Ecto neural progenitor cell (in vitro differentiated cells): ENCODE data around the gene GLT6D1.

Experiments used
- DNase-seq: peaks from one replicate; pipeline ENCODE4 v3.0.0-alpha.2; 2018; ENCODE audit warnings: low spot score

The GLT6D1 gene

DNA sequence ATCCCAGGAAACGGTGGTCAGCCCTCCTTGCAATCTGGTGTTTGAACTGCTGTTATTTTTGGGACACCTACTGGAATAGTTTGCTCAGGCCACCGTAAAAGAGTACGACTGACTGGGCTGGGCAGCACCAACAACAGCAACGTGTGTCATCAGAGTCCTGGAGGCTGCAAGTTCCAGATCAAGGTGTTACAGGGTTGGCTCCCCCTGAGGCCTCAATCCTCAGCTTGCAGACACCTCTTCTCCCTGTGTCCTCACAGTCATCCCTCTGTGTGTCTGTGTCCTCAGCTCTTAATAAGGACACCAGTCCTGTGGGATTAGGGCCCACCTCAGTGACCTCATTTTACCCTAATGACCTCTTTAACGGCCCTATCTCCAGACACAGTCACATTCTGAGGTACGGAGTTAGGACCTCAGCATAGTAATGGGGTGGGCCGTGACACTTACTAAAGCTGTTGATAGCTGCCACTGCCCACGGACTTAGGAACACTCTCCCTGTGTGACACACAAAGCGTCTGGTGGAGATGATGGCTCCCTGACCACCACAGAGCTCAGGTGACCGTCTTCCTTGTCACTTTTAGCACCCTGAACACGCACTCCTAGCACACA, 16.8 kb downstream of the GLT6D1 start:
- DNase-seq: no peak

DNA sequence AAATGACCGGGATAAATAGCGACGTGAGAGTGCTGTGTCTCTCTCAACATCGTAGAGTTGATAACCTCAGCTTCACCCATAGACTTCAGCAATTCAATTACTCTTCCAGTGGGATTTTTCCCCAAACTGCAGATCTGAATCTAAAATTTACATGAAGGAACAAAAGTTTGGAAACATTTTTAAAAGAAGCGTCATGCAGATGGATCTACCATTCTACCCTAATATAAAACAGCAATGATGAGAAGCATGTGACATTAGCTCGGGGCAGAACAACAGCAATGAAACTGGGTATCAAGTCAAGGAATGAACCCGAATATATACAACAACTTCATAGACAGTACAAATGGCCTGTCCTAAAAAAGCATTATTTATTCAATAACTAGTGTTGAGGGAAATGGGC, 18.8 kb downstream of the GLT6D1 start:
- no peak for DNase-seq

DNA sequence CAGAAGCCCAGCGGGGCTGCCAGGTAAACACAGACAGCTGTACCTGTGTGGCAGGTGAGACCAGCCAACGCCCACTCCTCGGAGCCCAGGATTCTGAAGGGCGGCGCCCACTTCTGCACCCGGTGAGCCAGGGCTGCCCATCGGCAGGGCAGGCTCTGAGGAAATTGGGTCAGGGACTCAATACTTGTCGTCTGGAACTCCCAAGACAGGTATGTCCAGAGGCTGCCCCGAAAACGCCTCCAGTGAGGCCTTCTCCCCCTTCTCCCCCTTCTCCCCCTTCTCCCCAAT, 19.8 kb downstream of the GLT6D1 start:
- peak; percentile 29 for DNase-seq

DNA sequence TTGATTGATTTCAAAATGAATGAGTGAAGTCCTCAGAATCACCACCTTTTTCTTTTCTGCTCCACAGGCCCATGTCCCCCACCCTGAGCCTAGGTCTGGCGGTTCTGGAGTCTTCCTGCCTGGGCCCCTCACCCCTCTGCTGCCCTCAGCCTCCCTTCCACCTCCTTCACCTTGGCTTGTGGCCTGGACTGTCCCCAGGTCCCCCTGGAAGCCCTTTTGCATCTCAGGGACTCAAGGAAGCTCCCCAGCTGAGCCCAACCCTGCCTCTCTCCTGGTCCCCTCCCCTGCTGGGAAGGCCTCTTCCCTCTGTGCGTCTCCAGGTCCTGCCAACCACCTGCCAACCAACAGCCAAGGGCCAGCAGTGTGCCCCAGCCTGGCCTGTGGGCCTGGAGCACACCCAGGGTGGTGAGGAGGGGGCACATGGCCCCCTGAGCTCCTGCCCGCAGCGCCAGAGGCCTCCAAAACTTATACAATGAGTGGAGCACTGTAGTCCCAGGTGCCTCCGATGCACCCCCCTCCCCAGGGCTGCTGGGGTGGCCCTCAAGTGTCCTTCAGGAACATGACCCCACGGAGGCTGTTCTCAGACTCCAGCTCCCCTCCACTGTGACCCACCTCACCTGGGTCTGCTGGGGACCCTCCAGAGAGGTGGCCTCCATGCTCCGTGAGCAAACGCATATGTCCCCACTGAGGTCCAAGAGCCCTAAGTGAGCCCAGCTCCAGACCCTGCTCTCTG, 20.3 kb downstream of the GLT6D1 start:
- no peak for DNase-seq

DNA sequence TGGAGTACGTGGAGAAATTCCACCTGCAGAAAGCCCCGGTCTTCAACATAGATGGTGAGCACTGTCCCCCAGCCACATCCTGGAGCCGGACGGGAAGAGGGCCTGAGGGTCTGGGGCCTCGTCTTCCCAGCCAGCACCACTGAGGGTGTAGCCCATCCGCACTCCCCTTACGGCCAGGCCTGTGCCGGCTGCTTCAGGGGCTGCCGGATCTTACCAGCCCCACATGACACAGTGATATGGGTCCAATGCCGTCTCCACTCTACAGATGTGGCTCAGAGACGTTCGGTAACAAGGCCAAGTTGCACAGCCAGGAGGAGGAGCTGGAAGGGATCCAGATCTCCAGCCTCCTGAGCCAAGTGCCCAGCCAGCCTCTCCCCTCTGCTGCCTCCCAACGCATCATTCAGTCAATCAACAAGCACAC, 21.3 kb downstream of the GLT6D1 start:
- no peak for DNase-seq

DNA sequence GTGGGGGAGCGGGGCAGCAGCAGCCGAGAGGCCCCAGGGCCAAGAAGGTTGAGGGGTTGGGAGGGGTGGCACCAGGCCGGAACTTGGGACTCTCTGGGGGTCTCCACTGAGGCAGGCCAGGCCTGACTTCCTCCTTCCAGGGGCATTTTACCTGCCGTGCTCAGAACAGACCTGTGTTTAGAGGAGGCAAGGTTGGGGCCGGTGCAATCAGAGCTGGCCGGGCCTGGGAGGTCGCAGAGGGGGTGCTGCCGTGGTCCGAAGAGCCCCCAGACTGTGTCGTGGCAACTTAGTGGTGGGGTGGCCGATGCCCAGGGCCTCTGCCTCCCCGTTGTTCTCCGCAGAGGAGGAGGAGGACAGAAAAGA, 21.8 kb downstream of the GLT6D1 start:
- no peak for DNase-seq

DNA sequence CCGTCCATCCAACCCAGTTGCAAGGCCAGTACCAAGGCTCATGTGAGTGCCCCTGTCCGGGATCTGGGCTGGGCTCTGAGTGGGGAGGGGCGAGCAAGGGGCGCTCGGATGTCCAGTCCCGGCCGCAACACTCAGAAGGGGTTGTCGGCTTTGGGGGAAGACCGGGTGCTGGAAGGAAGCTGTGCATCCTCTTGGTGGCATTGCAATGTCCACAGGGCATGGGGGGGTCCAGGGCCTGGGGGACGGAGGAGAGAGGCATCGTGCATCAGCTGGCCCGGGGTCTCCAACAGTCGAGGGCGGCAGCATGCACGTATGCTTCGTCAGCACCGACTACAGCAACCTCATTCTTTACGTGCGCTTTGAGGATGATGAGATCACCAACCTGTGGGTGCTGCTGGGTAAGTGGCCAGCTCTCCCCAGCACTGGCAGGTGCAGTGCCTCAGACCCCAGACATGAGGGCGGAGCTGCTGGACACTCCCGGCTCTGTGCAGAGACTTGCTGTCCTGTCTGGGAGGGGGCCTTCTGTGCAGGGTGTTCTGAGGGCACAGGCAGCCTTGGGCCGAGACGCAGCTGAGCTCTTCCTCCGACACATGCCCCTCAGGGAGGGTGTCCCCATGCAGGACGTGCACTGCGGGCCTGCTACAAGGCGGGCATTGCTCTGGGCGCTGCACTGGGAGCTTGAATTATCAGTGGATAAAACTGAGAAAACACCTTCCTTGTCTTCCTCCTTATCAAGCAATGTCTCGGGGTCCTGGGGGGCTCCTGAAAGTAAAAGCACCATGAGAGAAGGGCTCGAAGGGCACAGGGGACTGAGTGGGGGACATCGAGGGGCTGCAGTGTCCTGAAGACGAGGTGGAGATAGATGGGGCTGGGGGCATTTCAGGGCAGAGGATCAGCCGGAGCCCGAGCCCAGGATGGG, 22.5 kb downstream of the GLT6D1 start:
- DNase-seq: peak; percentile 42

DNA sequence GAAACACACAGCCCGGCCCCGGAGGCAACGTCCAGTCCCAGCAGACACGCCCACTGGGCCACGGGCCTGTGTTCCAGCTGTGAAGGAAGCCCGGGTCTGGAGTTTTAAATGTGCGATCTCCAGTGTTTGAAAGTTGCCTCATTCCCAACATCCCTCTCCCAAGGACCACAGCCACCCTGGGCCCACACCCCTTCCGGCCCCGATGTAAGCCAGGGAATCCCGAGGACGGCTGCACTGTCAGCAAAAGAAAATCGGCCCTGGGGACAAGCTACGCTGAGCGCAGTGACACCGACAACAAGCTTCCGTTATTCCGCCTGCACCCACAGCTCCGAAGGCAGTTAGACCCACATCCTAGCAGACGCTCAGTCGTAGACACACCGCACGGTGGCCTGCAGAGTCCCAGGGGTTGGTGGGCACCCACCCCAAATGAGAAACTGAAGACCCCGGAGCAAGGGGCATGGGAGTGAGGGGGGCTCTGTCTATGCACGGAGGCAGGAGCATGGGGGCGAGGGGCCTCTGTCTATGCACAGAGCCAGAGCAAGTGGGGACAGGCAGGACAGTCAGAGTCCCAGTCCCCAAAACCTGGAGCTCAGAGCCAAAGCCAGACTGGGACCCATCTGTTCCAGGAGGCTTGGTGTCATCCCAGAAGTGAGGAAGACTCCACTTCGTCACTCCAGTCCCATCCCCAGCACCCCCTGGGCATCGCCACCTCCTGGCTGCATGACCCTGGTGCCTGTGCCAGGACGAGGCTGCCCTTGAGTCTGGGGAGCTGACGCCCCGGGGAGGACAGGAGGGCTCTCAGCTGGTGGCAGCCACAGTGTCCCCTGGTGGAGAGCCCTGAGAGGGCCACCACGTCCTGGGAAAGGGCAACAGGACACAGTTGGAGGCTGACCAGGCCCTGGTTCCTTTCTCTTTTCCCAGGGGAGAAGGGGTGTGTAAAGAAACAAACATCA, 23.4 kb downstream of the GLT6D1 start:
- DNase-seq: peak; percentile 49

DNA sequence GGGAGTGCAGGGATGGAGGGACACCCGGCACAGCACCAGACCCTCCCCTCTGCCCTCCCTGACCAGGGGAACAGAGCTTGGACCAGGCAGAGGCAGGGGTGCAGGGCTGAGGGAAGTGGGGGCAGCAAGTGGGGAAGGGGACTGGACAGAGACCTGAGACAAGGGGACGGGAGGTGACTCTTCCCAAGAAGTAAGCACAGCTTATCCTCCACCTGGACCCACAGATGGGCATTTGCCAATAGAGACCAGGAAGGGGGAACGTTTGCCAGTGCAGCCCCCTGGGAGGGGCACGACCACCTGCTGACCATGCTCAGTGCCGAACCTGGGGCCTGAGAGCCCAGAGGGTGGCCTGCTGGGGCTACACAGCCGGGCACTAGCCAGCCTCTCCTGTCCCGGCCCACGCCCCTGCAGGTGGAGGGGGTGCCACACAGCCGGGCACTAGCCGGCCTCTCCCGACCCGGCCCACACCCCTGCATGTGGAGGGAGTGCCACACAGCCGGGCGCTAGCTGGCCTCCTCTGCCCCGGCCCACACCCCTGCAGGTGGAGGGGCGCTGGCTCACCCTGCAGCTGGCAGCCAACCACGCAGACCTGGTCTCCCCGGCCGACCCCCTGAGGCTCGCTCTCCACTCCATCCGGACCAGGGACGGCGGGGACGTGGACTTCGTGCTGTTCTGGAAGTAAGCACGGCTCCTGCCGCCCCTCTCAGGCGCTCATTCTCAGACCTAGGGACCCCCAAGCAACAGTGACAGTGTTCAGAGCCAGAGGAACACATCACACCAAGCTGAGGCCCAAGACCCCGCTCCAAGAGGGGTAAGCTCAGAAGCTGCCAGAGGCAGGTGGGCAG, 24.3 kb downstream of the GLT6D1 start:
- DNase-seq: peak; percentile 45

DNA sequence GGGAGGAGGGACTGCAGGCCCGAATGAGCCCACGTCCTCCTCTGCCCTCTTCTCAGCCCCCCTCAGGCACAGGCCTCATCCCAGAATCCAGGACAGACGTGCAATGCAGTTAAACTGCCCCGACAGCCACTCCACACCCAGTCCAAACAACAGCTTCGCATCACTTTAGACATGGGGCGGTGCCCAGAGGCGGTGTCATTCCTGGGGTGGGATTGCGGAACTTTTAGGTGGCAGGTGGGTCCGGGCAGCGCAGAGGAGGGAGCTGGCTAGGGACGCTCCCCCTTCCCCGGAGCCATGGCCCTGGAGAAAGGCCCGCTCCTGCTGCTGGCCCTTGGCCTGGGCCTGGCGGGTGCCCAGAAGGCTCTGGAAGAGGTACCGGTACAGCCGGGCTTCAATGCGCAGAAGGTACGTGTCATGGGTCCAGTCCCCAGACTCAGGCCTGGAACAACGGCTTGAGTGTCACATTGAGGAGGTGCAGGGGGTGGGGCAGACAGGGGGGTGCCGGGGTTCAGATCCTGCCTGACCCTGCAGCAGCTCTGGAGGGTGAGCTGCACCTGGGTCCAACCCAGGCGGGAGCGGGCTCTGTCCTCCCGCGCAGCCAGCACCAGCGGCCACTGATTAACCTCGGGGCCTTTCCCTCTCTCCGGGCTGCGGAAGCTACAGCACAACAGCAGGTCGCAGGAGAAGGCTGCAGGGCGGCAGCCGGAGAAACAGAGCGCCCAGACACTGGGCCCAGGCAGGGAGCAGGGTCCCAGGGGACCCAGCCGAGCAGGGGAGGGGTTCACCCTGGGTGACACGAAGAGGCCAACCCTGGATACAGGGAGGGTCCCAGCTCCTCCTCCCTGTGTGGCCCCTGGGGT, 25.2 kb downstream of the GLT6D1 start:
- peak; percentile 46 for DNase-seq

DNA sequence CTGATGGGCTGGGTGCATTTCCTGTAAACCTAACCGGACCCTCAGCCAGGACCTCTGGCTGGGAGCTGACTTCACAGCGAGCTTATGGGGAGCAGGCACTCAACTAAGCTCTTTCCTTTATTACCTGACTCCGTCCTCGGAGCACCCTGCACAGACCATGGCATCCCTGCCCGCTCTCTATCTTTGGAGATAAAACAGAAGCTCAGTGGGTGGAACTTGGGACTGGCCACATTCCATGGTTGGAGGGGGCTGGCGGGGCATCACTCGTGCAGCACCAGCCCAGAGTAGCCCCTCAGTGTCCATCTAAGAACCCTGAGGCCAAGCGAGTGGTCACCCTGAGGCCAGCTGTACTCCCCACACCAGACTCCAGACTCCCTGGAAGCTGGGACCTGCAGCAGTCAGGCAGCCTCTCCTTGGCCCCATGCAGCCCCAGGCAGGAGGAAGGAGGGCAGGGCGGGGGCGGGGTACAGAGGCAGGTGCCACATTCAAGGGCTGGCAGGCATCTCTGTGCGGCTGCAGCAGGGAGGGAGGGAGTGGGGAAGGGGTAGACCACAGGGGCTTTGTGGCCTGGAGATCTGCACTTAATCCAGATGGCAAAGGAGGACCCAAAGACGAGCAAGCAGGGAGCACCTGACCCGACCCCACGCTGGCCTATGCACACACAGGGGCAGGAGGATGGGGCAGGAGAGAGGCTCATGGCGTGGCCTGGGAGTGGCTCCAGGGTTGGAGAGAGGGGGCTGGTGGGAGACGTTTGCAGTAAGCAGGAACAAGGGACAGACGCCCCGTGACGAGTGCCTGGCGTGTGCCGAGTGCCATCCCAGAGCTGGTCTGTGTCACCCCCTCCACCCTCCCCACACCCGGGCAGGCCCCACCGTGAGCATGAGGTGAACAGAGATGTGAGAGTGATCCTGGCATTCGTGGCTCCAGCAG, 26.1 kb downstream of the GLT6D1 start:
- DNase-seq: peak; percentile 44

DNA sequence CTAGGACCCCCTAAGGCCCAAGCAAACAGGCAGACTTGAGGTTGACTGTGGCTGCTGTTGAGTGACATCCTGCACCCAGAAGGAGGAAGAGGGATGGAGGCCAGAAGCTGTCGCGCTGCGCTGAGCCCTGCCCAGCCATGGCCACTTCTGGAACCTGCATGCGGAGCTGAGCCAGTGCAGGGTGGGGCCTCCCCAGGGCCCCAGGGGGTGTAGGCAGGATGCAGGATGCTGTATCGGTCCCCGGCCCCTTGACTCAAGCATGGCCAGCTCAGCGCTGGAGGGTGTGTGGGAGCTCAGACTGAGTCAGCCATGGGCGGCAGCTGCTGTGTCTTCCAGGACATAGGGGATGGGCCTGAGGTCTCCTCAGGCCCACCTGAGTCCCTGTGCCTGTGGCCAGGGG, 26.9 kb downstream of the GLT6D1 start:
- no peak for DNase-seq

DNA sequence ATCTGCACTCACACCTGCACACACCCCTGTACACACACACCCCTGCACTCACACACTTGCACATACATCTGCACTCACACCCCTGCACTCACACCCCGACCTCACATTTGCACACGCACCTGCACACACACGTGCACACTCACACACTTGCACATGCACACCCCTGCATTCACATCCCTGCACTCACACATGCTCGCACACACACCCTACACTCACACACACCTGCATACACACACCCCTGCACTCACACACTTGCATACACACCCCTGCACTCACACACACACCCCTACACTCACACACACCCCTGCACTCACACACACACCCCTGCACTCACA, 27.5 kb downstream of the GLT6D1 start:
- DNase-seq: no peak

DNA sequence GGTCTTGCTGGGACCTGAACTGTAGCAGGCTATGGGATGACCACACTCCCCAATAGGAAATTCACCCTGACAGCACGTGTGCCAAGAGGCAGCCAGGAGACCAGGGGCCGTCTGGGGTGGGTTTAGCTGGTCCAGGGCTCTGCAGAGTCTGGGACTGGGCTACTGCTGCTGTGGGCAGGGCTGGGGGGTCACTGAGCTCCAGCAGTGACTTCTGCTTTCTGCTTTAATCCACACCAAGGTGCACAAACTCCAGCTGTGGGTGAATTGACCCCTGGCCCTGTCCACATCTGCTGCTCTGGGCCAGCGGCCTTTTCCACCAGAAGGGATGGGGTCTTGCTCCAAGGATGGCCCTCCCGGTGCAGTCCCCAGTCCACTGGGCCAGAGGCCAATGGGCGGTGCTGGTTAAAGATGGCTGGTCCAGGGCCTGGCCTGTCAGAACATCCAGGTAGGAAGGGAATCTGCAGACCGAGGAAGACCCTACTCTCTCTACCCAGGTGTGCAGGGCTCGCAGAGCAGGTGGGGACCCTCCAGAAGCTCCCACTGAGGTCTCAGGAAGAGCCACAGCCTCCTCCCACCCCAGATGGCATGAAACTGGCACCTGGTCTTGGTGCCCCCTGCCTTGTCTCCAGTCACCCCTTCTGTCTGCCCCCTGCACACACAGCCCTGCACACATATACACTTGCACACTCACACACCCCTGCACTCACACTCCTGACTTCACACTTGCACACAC, 28.0 kb downstream of the GLT6D1 start:
- DNase-seq: peak; percentile 34

DNA sequence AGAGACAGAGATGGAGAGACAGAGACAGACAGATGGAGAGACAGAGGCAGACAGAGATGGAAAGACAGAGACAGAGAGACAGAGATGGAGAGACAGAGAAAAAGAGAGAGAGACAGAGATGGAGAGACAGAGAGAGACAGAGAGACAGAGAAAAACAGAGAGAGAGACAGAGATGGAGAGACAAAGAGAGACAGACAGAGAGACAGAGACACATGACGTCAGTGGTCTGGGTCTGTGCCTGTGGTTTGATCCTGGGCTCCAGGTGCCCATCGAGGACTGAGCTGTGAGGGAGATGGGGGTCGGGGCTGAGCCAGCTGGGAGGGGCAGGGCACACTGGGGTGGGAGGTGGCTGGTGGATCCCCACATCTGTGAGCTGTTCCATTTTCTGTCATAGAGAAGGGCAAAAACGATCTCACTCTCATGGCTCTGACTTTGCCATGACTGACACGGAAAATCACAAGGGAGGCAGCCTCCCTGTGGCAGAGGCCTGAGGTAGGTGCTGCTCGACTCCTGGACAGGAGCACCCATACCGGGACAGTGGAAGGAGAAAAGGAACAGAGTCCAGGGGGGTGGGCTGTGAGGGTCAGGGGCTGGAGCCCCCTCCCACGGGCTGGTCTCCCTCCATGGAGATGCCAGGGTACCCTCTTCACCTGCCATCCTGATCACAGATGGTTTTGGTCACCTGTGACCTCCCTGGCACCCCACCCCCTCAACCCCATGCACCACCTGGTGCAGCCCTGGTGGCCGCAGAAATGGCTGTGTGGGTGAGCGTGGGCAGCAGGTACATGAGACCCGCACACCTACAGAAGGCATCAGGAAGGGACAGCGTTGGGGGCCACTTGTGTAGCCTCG, 28.8 kb downstream of the GLT6D1 start:
- peak; percentile 30 for DNase-seq

DNA sequence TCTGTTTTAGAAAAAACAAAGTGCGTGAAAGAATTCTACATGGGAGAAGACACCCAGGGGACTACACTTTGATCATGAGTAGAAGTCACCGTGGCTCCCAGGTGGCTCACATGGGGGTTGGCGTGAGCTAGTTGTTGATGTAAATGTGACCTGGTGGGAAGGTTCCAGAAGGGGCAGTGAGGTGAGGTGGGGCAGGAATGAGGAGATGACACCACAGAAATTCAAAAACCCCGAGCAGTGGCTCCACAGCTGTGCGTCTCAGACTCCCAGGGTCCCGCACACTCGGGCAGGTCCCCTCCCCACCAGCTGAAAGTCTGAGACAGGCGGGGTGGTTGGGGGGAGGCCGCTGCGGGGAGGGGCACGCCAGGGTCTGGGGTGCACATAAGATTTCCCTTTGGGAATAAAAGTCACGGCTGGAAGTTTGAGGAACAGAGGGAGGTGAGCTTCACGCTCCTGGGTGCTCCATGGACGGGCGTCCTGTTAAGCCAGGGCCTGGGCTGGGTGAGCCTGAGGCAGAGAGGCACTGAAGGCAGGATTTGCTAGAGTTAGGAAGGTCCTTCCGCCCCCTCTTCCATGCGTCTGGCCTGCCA, 29.9 kb downstream of the GLT6D1 start:
- DNase-seq: peak; percentile 31

DNA sequence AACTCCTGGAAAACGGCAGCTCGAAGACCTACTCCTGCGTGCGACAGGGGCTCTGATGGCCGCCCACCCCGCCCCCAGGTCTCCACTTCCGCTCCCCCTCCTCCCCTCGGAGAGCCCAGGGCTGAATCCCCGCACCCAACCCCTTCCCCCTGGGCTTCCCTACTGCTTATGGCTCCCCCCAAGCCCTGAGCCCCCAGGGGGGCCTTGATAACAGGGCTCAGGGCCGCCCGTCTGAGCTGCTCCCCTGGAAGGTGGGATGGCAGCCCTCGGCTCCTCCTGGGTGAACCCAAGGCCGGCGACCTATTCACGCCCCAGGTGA, 30.4 kb downstream of the GLT6D1 start:
- DNase-seq: no peak
